Measurements from ENCODE around the gene NDST1. TPM values are rescaled to one million over a fixed set of nuclear protein-coding genes. Genes with fewer than 3 reads are reported as not detected.

NDST1 gene
- total RNA-seq, 1 donor from 2014 or later = 423 TPM

GRCh38 chr5:150540615-150541396, 32.9 kb downstream of the NDST1 start:
- peak; percentile 76 for DNase-seq (ENCODE audit: extremely low read depth, low read depth, low spot score)

GRCh38 chr5:150541397-150541675, 33.4 kb downstream of the NDST1 start:
- no peak for DNase-seq (ENCODE audit: extremely low read depth, low read depth, low spot score)

- no peak for DNase-seq (ENCODE audit: extremely low read depth, low read depth, low spot score)
Observed at GRCh38 chr5:150541895-150542294, 34.0 kb downstream of the NDST1 start.

- DNase-seq (ENCODE audit: extremely low read depth, low read depth, low spot score) = no peak
Observed at GRCh38 chr5:150542933-150543445, 35.1 kb downstream of the NDST1 start.

GRCh38 chr5:150544611-150545219, 36.8 kb downstream of the NDST1 start:
- DNase-seq (ENCODE audit: extremely low read depth, low read depth, low spot score) = no peak

- no peak for DNase-seq (ENCODE audit: extremely low read depth, low read depth, low spot score)
Observed at GRCh38 chr5:150545246-150545645, 37.3 kb downstream of the NDST1 start.

- no peak for DNase-seq (ENCODE audit: extremely low read depth, low read depth, low spot score)
Observed at GRCh38 chr5:150548123-150548522, 40.2 kb downstream of the NDST1 start.

GRCh38 chr5:150549735-150550134, 41.8 kb downstream of the NDST1 start:
- DNase-seq (ENCODE audit: extremely low read depth, low read depth, low spot score) = no peak

GRCh38 chr5:150550286-150550685, 42.4 kb downstream of the NDST1 start:
- DNase-seq (ENCODE audit: extremely low read depth, low read depth, low spot score) = no peak

GRCh38 chr5:150551066-150551465, 43.1 kb downstream of the NDST1 start:
- DNase-seq (ENCODE audit: extremely low read depth, low read depth, low spot score) = no peak

- DNase-seq (ENCODE audit: extremely low read depth, low read depth, low spot score) = no peak
Observed at GRCh38 chr5:150553402-150553801, 45.5 kb downstream of the NDST1 start.

- DNase-seq (ENCODE audit: extremely low read depth, low read depth, low spot score) = no peak
Observed at GRCh38 chr5:150553911-150554310, 46.0 kb downstream of the NDST1 start.

GRCh38 chr5:150554857-150555256, 46.9 kb downstream of the NDST1 start:
- no peak for DNase-seq (ENCODE audit: extremely low read depth, low read depth, low spot score)

- DNase-seq (ENCODE audit: extremely low read depth, low read depth, low spot score) = no peak
Observed at GRCh38 chr5:150556106-150556505, 48.2 kb downstream of the NDST1 start.

GRCh38 chr5:150556859-150557508, 49.1 kb downstream of the NDST1 start:
- no peak for DNase-seq (ENCODE audit: extremely low read depth, low read depth, low spot score)

GRCh38 chr5:150557509-150557872, 49.6 kb downstream of the NDST1 start:
- no peak for DNase-seq (ENCODE audit: extremely low read depth, low read depth, low spot score)

- no peak for DNase-seq (ENCODE audit: extremely low read depth, low read depth, low spot score)
Observed at GRCh38 chr5:150558088-150558621, 50.2 kb downstream of the NDST1 start.

- DNase-seq (ENCODE audit: extremely low read depth, low read depth, low spot score) = no peak
Observed at GRCh38 chr5:150559088-150559487, 51.2 kb downstream of the NDST1 start.

- no peak for DNase-seq (ENCODE audit: extremely low read depth, low read depth, low spot score)
Observed at GRCh38 chr5:150559701-150560100, 51.8 kb downstream of the NDST1 start.

- peak; percentile 87 for DNase-seq (ENCODE audit: extremely low read depth, low read depth, low spot score)
Observed at GRCh38 chr5:150560401-150561191, 52.7 kb downstream of the NDST1 start.

- DNase-seq (ENCODE audit: extremely low read depth, low read depth, low spot score) = no peak
Observed at GRCh38 chr5:150561192-150561512, 53.2 kb downstream of the NDST1 start.

All from glomerular endothelial cell (primary cell).